Measurements from ENCODE around the gene HECW1.
"Not testable (repeated sequence)": the region's sequence is repeated elsewhere in the genome, so short reads cannot be mapped to it uniquely, and the experiment has no call there.

The HECW1 gene

DNA sequence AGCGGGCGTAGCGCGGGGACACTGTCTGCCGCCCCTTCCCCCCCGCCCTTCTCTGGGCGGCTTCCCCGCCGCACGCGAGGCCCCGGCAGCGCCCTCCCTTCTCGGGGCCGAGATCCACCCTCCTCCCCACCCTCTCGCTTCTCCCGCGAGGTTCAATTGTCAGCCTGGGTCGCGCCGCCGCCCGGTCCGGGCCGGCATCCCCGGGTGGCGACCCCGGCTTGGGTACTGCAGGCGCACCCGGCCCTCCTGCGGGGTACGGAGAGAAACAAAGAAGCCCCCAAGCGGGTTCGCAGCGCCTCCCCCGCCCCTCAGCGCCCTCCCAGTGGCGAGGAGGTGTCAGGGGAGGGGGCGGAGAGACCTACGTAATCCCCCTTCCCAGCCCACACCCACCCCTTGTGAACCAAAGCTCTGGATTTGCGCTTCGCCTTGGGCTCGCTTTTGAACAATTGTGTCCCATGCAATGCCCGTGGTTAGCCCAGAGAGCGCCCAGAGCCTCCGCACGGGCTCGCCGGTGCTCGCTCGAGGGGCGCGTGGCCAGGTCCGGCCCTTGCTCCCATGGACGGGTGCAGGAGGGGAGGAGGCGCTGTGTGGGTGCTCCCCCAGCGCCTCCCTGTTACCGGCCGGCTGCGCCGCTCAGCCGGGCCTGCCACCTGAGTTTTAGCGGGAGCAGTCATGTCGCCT is 634 bp downstream of the HECW1 start:
- DNase-seq: no peak

DNA sequence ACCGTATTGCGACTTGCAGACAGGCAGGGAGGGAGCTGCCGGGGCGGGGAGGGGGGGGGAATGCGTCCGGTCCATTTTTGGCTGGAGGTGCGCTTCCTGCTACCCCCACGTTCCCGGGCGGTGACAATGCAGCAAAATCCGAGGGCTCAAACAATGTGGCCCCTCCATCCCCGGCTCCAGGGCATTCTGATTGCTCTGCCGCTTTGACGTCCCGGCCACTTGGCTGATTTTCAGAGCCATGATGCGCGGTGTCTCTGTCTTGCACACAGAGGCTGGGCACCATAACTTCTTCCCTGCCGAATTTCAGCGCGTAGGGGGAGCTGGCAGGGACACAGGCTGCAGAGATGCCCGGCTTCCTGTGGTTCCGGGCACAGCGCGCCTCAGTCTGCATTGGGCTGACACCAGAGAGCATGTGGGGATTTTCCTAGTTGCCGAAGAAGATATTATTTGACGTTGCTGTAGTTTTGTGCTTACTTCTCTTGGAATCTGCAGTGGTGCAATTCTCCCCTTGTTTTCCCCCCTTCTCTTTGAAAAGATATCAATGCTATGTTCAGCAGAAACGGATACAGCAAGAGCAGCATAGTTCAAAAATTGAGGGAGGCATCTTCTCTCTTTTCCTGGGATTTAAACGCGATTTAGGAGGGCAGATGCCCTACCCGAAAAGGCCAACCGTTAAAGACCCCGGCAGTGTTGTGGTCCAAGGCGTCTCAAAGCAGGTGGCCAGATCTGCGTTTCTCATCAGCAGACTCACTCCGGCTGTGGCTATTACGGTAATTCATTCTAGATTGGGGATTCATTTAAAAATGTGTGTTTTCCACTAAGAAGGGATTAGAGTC is 1.4 kb downstream of the HECW1 start:
- no peak for DNase-seq

DNA sequence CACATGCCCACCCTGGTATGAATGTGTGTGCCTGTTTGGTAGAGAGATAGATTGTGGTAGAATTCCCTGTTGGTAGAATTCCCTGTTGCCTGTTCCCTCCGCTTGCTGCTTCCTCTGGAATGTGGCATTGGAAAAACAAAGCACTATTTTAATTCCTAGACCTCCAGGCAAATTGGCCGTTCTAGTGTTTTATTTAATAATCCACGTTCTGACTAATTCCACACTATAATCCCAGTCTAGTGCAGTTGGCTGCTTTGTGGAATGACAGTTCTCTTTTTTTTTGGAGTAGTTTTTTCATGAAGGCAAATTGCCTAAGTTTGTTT is 2.0 kb downstream of the HECW1 start:
- no peak for DNase-seq

DNA sequence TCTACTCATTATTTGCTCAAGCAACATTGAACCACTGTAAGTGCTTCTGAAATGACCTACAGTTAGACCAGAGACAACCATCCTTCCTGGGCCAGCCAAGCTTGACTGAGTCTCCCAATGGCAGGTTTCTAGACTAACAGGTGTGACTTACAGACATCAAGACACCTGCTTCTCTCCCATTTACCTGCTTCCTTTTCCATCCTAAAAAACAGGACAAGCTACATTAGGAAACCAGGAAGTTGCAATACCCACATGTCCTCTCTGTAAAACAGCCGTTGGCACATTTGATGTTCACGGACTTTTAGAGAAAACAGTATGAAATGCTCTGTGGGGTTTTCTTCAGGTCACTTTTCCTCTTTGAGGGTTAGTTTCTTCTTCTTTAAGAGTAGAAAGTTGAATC is 4.0 kb downstream of the HECW1 start:
- no peak for DNase-seq

DNA sequence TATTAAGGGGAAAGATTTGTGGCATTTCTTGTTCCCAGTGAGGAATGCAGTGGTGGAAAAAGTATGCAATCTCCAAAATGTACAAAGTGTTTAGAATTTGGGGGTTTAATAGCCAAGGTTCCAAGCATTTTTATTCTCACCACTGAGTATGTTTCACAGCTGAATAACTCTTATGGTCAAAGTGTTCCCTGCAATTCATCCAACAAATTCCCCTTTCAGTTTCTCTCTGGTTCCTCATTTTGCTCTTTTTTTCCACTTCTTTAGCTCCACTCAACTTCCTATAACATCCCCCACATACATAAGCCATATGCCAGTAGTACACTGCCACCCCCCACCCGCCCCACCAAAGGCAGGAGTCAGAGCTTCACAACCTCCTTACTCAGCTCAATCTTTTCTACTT is 4.6 kb downstream of the HECW1 start:
- no peak for DNase-seq

DNA sequence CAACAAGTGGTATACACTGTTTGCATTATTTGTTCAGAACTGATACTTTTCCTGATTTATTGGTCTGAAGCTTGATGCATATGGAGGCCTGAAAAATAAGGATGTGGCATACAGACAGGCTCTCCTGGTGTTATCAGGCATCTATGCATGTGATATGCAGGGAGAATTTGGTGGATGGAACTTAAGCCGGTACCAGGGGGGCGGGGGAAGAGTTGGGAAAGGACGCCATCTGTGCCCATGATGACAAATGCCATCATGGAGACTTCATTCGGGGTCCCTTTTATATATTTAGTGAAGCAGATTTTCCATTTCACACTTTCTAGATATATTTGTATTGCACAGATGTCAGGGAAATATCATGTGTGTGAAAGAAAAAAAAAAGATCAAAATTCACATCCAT is 5.4 kb downstream of the HECW1 start:
- no peak for DNase-seq

DNA sequence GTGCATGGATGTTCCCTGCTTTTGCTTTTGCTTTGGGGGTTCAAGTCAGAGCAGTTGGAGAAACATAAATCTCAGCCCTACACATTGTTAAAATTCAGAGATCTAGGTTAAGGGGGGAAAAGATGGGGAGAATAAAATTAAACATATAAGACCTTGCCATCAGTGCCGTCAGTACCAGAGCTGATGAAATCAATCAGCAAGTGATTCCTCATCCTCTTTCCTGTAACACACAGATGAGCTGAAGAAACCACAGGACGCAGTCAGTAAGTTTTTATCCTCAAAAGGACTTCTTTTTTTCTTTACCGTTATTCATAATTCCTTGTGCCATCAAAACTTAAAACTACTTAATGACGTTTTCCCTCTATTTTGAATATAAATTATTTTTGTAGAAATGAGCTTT is 5.9 kb downstream of the HECW1 start:
- no peak for DNase-seq

DNA sequence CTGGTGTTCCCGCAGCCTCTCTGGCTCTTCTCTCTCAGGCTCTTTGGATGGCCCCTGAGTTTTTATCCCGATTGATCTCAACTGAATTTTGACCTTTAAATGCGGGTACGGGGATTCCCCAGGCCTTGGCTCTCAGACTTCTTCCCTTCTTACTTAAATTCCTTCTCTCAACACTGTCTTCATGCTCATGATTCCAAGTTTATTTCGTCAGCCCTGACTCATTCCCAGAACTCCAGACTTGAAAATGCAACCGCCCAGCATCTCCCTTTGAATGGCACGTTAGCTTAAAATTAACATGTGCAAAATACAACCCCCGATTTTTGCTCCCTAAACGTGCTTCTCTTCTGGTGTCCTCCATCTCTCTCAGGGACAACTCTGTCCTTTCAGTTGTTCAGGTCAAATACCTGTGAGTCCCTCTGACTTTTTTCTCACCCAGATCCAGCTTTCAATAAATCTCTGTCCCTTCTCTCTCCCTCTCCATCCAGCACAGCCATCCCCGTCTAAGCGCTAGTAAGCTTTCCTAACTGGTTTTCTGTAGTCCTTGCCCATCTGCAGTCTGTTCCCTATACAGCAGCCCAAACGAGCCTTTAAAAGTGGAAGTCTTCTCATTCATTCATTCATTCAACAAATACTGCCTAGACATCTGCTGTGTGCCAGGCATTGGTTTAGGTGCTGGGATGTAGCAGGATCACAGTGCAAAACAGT is 7.1 kb downstream of the HECW1 start:
- DNase-seq: no peak

DNA sequence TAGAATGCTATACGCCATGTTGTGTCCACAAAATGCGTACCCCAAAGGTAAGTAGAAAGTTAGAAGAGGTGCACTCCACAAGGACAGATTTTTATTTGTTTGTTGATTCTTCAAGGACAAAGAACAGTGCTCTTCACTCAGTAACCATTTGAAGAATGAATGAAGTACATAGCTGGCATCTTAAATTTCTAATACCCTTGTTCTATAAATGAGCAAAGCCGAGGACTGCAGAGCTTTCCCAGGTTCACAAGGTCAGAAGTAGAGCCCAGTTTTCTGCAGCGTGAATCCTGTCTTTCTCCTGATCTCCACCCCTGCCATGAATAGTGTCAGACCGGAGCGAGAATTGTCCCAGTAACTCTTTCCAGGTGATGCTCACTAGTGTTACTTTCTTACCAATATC is 9.5 kb downstream of the HECW1 start:
- no peak for DNase-seq

DNA sequence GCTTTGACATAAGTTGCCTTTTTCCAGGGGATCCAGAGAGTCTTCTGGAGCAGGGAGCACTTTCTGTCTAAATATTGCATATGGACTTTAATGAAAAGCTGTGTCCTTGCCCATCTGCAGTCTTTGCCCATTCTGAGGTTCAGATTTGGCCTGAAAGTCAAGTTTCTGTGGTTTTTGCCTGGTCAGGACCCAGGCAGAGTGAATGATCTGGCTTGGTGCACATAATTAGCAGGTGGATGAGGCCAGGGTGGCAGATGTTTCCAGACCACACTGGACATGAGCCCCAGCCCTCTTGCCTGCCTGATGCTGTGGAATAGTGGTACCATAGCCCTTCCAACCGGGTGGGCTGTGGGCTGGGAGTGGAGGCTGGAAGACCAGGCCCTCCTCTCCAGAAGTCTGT is 11.0 kb downstream of the HECW1 start:
- no peak for DNase-seq

DNA sequence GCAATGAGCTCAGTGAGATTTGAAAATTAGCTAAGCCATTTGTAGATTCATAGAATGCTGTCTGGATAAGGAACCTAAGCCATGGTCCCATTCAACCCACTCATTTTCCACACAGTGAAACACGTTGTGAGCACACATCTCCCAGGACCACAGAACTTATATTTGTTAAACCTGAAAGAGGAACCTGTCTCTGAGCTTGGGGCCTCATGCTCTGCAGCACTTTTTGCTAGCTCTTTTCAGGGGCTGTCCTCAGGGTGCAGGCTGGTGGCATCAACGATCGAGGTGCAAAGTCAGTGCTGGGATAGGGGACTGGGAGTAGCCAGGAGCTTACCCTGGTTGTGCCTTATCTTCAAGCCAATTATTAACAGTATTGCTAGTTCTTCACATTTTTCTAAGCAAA is 11.9 kb downstream of the HECW1 start:
- DNase-seq: no peak

DNA sequence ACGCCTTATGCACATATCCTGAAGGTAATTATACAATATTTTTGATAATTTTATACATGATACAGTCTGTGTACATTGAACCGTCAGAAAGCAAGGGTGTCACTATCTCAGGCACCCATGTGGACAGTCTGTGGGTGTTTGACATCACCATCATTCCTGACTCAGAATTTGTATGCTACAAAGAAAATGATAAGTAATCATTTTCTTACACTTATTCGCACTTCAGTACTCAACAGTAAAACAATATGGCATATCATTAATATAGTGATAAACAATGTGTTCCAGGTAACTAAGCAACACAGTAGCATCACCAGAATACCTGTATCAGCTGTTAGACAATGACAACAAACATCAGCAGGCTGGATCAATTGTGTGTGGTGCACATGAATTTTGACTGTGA is 17.9 kb downstream of the HECW1 start:
- no peak for DNase-seq

DNA sequence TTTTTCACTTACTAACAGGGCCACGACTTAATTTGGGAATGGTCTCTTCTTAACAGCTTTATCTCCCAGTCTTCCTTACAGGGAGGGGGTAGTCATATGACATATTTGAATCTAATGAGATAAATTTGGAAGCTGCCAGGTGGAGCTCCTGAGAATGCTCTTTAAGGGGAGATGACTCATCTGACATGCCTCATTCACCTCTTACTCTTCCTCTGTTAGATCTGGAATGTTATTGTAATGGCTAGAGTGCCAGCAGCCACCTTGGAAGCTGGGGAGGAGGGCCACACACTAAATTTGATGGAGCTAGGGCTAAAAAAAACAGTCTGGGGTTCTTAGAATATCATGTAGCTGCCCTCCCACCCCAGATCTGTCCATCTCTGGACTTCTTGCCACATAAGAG is 22.7 kb downstream of the HECW1 start:
- no peak for DNase-seq

DNA sequence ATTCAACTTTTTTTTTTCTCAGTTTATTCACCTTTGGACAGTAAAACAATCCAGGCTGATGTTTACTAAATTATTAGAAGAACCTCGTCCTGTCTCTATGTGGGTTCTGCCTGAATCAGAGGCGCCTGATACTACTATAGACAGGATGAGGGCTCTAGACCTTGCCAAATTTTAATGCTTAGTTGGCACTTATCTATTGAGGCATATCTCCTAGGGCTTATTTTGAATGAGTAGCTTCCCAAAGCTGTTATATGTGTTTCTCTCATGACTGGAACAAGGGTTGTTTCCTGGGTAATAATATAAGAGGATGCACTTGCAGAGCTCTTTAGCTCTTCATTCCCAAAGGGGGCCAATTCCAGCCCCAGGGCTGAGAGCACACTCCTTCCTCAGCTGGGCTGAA is 23.6 kb downstream of the HECW1 start:
- DNase-seq: no peak

DNA sequence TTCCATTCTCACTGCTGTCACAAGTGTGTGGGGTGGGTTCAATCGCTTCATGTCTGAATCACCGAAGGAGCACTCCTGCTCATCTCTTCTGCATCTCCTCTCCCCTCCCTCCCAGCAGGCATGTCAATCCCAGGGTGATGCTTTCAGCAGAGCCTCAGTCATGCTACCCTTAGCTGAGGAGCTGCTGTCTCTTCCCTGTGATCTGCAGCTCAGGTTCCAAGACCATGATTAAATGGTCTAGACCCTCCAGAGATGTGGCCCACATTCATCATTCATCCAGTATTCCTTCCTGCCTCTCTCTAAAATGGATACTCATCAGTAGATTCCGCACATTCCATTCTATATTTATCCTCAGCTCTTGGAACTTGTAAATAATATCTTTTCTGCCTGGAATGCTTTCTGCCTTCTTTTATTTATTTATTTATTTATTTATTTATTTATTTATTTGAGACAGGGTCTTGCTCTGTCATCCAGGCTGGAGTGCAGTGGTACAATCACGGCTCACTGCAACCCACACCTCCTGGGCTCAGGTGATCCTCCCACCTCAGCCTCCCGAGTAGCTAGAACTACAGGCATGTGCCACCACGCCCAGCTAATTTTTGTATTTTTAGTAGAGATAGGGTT is 24.8 kb downstream of the HECW1 start:
- DNase-seq: not testable (repeated sequence)

DNA sequence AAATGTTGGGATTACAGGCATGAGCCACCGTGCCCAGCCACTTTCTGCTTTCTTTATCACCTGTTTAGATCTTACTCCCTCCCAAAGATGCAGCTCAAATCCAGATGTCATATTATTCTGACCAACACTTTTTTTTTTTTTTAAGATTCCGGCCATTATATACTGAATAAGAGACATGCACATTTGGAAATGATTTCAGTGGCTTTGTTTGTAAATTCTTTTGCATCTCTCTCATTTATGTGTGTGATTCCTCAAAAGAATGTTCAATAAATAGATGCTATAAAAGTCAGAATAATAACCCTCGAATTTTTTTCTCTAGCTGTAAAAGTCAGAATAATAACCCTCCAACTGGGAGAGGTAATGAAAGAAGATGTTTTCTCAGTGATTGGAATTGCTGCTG is 25.4 kb downstream of the HECW1 start:
- DNase-seq: no peak

DNA sequence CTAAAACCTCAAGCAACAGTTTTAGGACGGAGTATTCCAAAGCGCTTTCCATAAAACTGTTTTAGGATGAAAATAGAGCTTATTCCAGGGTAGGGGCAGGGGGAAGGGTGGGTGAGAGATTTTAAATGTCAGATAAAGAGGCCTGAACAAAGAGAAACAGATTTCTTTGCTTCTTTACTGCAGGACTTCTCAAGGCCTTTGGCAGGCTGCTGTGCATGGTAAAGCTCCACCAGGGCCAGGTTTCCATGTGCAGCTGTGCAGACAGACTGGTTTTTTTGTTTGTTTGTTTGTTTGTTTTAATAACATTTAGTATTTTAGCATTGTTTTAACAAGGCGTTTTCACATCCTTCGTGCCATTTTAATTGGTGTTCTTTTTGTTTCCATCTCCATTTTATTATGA is 26.3 kb downstream of the HECW1 start:
- DNase-seq: no peak

DNA sequence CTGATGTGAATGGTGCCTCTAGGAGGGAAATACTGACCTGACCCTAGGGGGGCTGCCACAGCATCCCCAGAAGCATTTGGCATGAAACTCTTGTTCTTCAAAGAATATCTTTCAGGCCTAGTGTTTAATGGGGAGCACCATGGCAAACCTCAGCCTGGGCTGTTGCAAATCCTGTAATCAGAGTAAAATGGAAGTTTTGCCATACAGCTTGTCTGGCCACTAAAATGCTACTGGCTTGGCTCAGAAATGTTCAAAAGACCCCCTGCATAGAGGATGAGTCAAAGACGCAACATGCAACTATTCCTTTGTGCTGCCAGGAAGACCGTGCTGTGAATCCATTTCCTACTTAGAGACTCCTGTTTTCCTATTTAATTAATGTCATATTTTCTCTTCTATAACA is 26.7 kb downstream of the HECW1 start:
- DNase-seq: no peak

DNA sequence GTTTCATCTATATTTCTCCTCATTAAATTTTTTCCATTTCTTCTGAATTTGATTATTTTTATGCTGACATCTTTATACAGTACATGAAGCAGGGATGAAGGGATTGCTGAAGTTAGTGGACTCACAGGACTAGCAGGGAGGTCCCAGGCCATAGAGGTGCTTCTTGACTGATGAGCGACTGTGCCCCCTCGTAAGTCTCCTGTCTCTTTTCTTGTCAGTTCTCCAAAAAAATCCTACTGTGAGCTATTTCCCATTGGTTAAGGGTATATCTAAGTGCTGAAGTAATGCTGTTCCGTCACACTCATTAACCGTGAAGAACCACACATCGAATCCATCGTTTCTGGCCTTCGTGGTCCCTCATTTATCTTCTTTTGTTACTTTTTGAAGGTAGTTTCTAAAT is 27.7 kb downstream of the HECW1 start:
- DNase-seq: no peak

DNA sequence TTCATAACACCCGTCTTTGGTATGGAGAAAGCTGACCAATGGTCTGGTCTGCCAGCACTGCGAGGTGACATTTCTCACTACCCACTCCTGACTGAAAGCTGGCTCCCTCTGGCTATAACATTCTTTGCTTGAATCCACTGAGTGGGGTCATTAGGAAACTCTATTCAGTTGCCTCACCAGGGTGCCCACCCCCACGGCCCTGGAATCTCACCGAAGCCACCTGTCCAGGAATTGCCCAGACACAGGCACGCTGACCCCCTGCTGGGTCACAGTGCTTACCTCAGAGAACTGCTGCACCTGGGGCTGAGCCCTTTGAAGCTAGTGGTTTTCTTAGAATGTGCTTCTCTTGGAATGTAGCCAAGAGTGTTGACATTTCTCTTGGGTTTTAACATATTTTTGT is 28.6 kb downstream of the HECW1 start:
- DNase-seq: no peak

DNA sequence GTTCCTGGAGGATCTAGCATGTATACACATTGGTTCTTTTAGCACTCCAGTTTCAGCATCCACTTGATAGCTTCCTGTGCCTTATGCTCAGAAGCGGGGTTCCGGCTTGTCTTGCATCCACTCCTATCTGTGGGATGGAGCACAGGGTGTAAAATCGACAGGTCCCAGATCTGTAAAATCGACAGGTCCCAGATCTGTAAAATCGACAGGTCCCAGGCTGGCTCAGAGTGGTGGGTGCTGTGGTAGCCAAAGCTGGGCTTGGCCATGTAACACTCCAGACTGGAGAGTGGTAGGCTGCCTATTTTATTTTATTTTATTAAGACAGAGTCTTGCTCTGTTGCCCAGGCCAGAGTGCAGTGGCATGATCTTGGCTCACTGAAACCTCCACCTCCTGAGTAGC is 30.3 kb downstream of the HECW1 start:
- DNase-seq: no peak

DNA sequence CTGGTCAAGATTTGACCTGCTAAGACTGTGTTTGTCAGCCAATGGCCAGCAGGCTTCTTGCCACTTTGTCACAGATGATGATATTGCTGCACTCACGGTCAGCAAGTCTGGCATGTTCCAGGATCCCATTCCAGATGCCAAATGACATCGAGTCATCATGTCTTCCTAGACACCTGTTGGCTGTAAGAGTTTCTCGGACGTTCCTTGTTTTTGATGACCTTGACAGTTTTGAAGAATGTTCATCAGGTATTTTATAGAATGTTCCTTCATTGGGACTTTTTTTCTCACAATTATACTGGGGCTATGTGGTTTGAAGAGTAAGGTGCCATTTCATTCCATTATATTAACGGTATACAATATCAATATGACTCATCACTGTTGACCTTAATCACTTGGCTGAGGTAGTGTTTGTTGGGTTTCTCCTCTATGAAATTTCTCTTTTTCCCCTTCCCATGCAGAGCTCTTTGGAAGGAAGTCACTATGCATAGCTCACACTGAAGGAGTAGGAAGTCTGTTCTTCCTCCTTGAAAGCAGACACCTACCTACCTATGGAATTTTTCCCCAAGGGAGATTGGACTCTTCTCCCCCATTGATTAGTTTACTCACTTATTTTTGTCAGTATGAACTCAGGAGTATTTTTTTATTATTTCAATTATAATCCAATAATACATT is 31.6 kb downstream of the HECW1 start:
- DNase-seq: no peak

DNA sequence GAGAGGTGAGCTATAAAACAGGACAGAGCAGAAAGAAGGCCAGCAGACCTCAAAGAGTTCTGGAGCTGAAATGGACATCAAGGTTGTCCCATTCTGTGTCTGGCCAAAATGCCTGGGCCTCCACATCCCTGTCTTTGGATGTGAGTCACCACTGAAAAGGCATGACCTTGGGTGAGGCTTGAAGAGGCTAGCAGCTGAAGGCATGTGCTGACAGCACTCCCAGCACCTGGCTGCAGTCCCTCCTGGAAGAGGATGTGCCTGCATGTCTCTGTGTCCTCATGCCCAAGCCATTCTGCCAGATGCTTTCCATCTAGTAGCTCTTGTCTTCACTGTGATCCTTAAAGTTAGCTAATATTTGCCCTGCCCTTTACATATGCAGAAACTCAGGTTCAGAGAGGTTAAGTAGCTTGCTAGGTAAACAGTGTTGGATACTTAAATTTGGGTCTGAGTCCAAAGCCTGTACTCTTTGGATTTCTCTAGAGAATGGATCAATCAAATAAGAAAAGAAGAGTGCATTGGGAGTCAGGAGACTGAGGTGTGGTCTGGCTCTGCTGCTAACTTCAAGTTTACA is 35.8 kb downstream of the HECW1 start:
- DNase-seq: no peak
